ENCODE data around the gene AGBL4.

Gene AGBL4

GRCh38 chr1:48530727-48531351 is 1492.9 kb downstream of the AGBL4 start:
- peak; percentile 14; the same call in 1 of the 2 replicates for TF ChIP-seq EP300 (IDR thresholded peaks at IDR 0.05; ENCODE audit: borderline replicate concordance)
- TF ChIP-seq RAD21 (IDR thresholded peaks at IDR 0.05; ENCODE audit: low read depth), result peak; percentile 63
- no peak for TF ChIP-seq FOXM1 (IDR thresholded peaks at IDR 0.05; ENCODE audit: borderline replicate concordance, low read depth)
- peak; percentile 94 for TF ChIP-seq REST (IDR thresholded peaks at IDR 0.05; ENCODE audit: low read depth)

GRCh38 chr1:48527051-48527450 is 1496.7 kb downstream of the AGBL4 start:
- no peak for TF ChIP-seq USF1 (IDR thresholded peaks at IDR 0.05)
- TF ChIP-seq TCF12 (IDR thresholded peaks at IDR 0.05; ENCODE audit: low read depth), result no peak
- TF ChIP-seq NFIC (IDR thresholded peaks at IDR 0.05), result no peak
- TF ChIP-seq EP300 (IDR thresholded peaks at IDR 0.05; ENCODE audit: borderline replicate concordance), result no peak
- TF ChIP-seq ZBTB7A (IDR thresholded peaks at IDR 0.05; ENCODE audit: low read depth), result no peak
- TF ChIP-seq REST (IDR thresholded peaks at IDR 0.05; ENCODE audit: low read depth), result no peak
- no peak for TF ChIP-seq TAF1 (IDR thresholded peaks at IDR 0.05; ENCODE audit: low read depth)
- no peak for TF ChIP-seq EGR1 (IDR thresholded peaks at IDR 0.05)
- TF ChIP-seq YY1 (IDR thresholded peaks at IDR 0.05; ENCODE audit: low read depth), result no peak

- TF ChIP-seq TAF1 (IDR thresholded peaks at IDR 0.05; ENCODE audit: low read depth) (no peak), TEAD4 (IDR thresholded peaks at IDR 0.05) (no peak)
Observed at GRCh38 chr1:48526008-48526710, 1497.6 kb downstream of the AGBL4 start.

- no peak for TF ChIP-seq MAX (IDR thresholded peaks at IDR 0.05)
- TF ChIP-seq CEBPB (IDR thresholded peaks at IDR 0.05), result no peak
- no peak for TF ChIP-seq YY1 (IDR thresholded peaks at IDR 0.05; ENCODE audit: low read depth)
- TF ChIP-seq USF1 (IDR thresholded peaks at IDR 0.05), result no peak
- TF ChIP-seq ZBTB7A (IDR thresholded peaks at IDR 0.05; ENCODE audit: low read depth), result no peak
- TF ChIP-seq TAF1 (IDR thresholded peaks at IDR 0.05; ENCODE audit: low read depth), result no peak
- no peak for TF ChIP-seq TEAD4 (IDR thresholded peaks at IDR 0.05)
- no peak for TF ChIP-seq CREB1 (IDR thresholded peaks at IDR 0.05; ENCODE audit: low read depth)
- no peak for TF ChIP-seq NFIC (IDR thresholded peaks at IDR 0.05)
- no peak for TF ChIP-seq RAD21 (IDR thresholded peaks at IDR 0.05; ENCODE audit: low read depth)
- no peak for TF ChIP-seq REST (IDR thresholded peaks at IDR 0.05; ENCODE audit: low read depth)
- no peak for TF ChIP-seq EGR1 (IDR thresholded peaks at IDR 0.05)
- TF ChIP-seq TCF12 (IDR thresholded peaks at IDR 0.05; ENCODE audit: low read depth), result no peak
- no peak for TF ChIP-seq FOXM1 (IDR thresholded peaks at IDR 0.05; ENCODE audit: borderline replicate concordance, low read depth)
- TF ChIP-seq EP300 (IDR thresholded peaks at IDR 0.05; ENCODE audit: borderline replicate concordance), result no peak
Observed at GRCh38 chr1:48524892-48525467, 1498.8 kb downstream of the AGBL4 start.

Data from Ishikawa (cell line).